ENCODE results near the gene APOC3. TPM values are rescaled to one million over a fixed set of nuclear protein-coding genes. Genes with fewer than 3 reads are reported as not detected.

Gene APOC3
- total RNA-seq, 1 experiment from 2014 or later: 128 TPM

DNA sequence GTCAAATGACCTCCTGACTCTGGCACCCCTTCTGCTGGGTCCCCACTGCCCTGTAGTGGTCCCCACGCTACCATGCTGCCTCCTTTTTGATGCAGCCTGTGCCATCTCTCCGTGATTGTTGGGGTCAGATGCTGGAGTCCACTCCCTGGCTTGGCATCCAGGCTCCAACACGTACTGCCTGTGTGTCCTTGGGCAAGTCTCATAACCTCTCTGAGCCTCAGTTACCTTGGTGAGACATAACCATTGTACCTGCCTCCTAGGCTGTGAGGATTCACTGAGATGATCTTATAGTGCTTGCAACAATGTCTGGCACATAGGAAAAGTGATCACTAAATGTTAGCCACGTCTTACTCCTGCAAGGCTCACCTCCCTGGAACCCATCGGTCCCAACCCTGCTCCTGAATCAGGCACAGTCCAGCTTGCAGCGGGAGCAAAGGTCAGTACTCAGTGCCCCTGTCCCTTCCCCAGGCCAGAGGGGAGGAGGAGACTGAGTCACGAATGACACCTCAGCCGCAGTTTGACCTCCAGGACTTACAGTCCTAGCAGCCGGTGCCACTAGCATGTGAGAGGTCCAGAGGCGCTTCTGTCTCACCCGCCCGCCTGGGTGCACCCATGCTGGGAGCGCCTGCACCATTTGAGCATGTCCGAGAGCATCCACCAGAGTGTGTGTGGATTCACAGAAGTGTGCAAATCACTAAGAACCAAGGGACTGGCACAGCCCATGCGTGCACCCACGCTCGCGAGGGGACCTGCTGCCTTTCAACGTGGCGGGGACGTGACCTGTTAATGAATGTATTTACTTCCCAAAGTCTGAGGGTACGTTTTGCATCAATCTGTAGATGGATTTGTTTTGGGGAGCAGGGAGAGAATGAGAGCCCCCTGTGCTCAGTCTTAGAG lies 3.6 kb upstream of the APOC3 start:
- Histone ChIP-seq H3K9me3 (no peaks in the 10 kb centered on the region), H3K27me3 (replicated peaks; ENCODE audit: control insufficient read depth, insufficient read depth, low read length) (no peaks in the 10 kb centered on the region), H3K36me3 (ENCODE audit: control insufficient read depth, insufficient read depth, low read length) (no peaks in the 10 kb centered on the region), H3K4me1 (peaks cover 77% of the 10 kb centered on the region), H3K4me3 (ENCODE audit: low read depth, low read length) (no peak overlapping the region)
- Mint-ChIP-seq H3K9me3 (ENCODE audit: unreplicated experiment) (peaks cover 5% of the 10 kb centered on the region), H3K4me3 (ENCODE audit: unreplicated experiment) (no peak overlapping the region), H3K27me3 (ENCODE audit: insufficient read depth, unreplicated experiment) (no peaks in the 10 kb centered on the region), H3K27ac (ENCODE audit: unreplicated experiment) (peak overlapping the region; percentile 57), H3K4me1 (ENCODE audit: low read depth, unreplicated experiment) (peaks cover 55% of the 10 kb centered on the region), H3K36me3 (ENCODE audit: insufficient read depth, unreplicated experiment) (peaks cover 8% of the 10 kb centered on the region)
- TF ChIP-seq, protein P1, sequence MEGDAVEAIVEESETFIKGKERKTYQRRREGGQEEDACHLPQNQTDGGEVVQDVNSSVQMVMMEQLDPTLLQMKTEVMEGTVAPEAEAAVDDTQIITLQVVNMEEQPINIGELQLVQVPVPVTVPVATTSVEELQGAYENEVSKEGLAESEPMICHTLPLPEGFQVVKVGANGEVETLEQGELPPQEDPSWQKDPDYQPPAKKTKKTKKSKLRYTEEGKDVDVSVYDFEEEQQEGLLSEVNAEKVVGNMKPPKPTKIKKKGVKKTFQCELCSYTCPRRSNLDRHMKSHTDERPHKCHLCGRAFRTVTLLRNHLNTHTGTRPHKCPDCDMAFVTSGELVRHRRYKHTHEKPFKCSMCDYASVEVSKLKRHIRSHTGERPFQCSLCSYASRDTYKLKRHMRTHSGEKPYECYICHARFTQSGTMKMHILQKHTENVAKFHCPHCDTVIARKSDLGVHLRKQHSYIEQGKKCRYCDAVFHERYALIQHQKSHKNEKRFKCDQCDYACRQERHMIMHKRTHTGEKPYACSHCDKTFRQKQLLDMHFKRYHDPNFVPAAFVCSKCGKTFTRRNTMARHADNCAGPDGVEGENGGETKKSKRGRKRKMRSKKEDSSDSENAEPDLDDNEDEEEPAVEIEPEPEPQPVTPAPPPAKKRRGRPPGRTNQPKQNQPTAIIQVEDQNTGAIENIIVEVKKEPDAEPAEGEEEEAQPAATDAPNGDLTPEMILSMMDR (IDR thresholded peaks at IDR 0.05; ENCODE audit: insufficient read depth in 1 of 2, low read depth in 1 of 2, low read length in 1 of 2, severe bottlenecking in 1 of 2, unreplicated experiment in 1 of 2): no peak
- ChIA-PET CTCF (interaction anchor here (0.5 to 2.9 kb wide), 12 partner anchors 10 to 785 kb away, joined by 3 to 15 read pairs (median 4); partner anchors contain the start of genes APOA1 and APOA5), POLR2A (interaction anchor here (0.8 to 1.0 kb wide), 4 partner anchors 13 to 39 kb away, joined by 3 to 7 read pairs (median 4); no protein-coding TSS in a partner anchor)
- intact Hi-C loops (cut with micrococcal nuclease; ENCODE audit: unreplicated experiment): no loop called here
- DNase-seq: no peak
- BruUV-seq (replicated peaks): no TSS peak

DNA sequence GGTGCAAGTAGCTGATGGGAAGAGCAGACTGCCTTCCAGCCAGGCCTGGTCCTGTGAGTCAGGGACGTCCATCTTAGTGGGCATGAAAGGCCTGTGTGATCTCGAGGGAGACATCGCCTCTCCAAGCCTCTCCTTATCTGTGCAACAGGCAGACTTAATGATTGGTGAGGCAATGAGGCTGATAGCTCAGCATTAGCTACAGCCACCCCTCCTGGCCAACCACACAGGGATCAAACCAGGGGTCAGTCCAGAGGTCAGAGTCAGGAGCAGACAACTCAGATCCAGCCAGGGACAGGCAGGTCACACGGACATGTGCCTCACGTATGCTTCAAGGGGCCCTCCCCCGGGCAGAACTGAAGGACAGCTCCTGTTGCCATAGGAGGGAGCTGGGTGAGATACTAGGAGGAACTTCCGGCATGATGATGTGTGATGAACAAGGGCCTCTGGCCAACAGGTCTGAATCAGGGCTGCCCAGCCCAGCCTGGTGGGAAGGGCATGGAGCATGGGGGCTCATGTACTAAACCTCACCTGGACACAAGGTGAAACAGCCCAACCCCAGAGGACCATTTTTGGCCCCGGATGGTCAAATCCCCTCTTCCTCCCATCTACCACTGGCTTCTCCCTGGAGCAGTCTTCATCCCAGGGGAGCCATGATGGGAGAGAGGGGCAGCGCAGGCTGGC lies 2.8 kb upstream of the APOC3 start:
- Mint-ChIP-seq H3K9me3 (ENCODE audit: unreplicated experiment) (peaks cover 10% of the 10 kb centered on the region), H3K27ac (ENCODE audit: unreplicated experiment) (peak overlapping the region; percentile 57), H3K4me1 (ENCODE audit: low read depth, unreplicated experiment) (peaks cover 58% of the 10 kb centered on the region), H3K4me3 (ENCODE audit: unreplicated experiment) (no peak overlapping the region), H3K27me3 (ENCODE audit: insufficient read depth, unreplicated experiment) (no peaks in the 10 kb centered on the region), H3K36me3 (ENCODE audit: insufficient read depth, unreplicated experiment) (peaks cover 14% of the 10 kb centered on the region)
- intact Hi-C loops (cut with micrococcal nuclease; ENCODE audit: unreplicated experiment): no loop called here
- Histone ChIP-seq H3K27me3 (replicated peaks; ENCODE audit: control insufficient read depth, insufficient read depth, low read length) (no peaks in the 10 kb centered on the region), H3K9me3 (peaks cover 6% of the 10 kb centered on the region), H3K4me1 (peaks cover 83% of the 10 kb centered on the region), H3K4me3 (ENCODE audit: low read depth, low read length) (no peak overlapping the region), H3K36me3 (ENCODE audit: control insufficient read depth, insufficient read depth, low read length) (no peaks in the 10 kb centered on the region)
- DNase-seq: peak; percentile 83 to 94
- ChIA-PET CTCF (interaction anchor here (0.5 to 2.9 kb wide), 10 partner anchors 9 to 784 kb away, joined by 3 to 15 read pairs (median 4); partner anchors contain the start of genes APOA1 and APOA5), POLR2A (interaction anchor here (0.8 to 1.0 kb wide), 4 partner anchors 14 to 40 kb away, joined by 3 to 7 read pairs (median 4); no protein-coding TSS in a partner anchor)
- no TSS peak for BruUV-seq (replicated peaks)
- TF ChIP-seq, protein P1 (IDR thresholded peaks at IDR 0.05; ENCODE audit: insufficient read depth in 1 of 2, low read depth in 1 of 2, low read length in 1 of 2, severe bottlenecking in 1 of 2, unreplicated experiment in 1 of 2): peak in 1 of 2 experiments; percentile 39

DNA sequence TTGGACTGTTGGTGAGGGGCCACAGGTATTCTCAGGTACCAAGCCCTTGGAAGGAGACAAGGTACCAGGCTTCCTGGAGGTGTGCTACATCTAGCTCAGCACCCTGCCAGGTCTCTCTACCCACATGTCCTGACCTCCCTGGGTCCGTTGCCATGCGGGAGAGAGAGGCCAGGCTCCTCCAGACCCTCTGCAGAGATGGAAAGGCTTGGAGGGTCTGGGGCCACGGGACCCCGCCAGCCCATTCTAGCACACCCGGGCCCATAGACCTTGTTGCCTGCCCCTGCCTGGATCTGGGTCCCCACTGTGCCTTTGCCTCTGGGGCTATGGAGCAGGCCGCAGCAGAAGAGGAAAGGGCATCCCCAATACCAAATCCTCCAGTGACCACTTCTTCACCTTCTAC lies 2.2 kb upstream of the APOC3 start:
- BruUV-seq (replicated peaks): no TSS peak
- TF ChIP-seq, protein P1 (IDR thresholded peaks at IDR 0.05; ENCODE audit: insufficient read depth in 1 of 2, low read depth in 1 of 2, low read length in 1 of 2, severe bottlenecking in 1 of 2, unreplicated experiment in 1 of 2): no peak

More for the DNA sequence above, 2.2 kb upstream of the APOC3 start:
- DNase-seq: no peak
- Histone ChIP-seq H3K4me1 (peaks cover 87% of the 10 kb centered on the region), H3K27me3 (replicated peaks; ENCODE audit: control insufficient read depth, insufficient read depth, low read length) (no peaks in the 10 kb centered on the region), H3K4me3 (ENCODE audit: low read depth, low read length) (no peak overlapping the region), H3K9me3 (peaks cover 7% of the 10 kb centered on the region), H3K36me3 (ENCODE audit: control insufficient read depth, insufficient read depth, low read length) (no peaks in the 10 kb centered on the region)
- Mint-ChIP-seq H3K9me3 (ENCODE audit: unreplicated experiment) (peaks cover 10% of the 10 kb centered on the region), H3K4me1 (ENCODE audit: low read depth, unreplicated experiment) (peaks cover 58% of the 10 kb centered on the region), H3K27me3 (ENCODE audit: insufficient read depth, unreplicated experiment) (no peaks in the 10 kb centered on the region), H3K36me3 (ENCODE audit: insufficient read depth, unreplicated experiment) (peaks cover 20% of the 10 kb centered on the region), H3K4me3 (ENCODE audit: unreplicated experiment) (no peak overlapping the region), H3K27ac (ENCODE audit: unreplicated experiment) (peak overlapping the region; percentile 59)
- CTCF ChIA-PET: interaction anchor here (1.2 to 2.9 kb wide), 4 partner anchors 14 to 37 kb away, joined by 4 to 52 read pairs (median 11); partner anchors contain the start of gene APOA5
- intact Hi-C loops (cut with micrococcal nuclease; ENCODE audit: unreplicated experiment): no loop called here
- POLR2A ChIA-PET: interaction anchor here (0.9 to 2.5 kb wide), 2 partner anchors 10 to 19 kb away, joined by 7 to 11 read pairs; partner anchors contain the start of gene APOA1

All from Caco-2 (cell line).